DLD1 (cell line): ENCODE results near the gene NTRK2.

Experiments
- in situ Hi-C: cut with HindIII; loops from 2 replicates; pipeline ENCODE4 v1.10.0; 2017; ENCODE audit warnings: low sequenced_read_pairs

The NTRK2 gene

GRCh38 chr9:84775056-84775643 is 105.6 kb downstream of the NTRK2 start:
- in situ Hi-C loops = no loop called here

GRCh38 chr9:84778570-84778969 is 109.0 kb downstream of the NTRK2 start:
- in situ Hi-C loops = no loop called here

GRCh38 chr9:84779883-84780282 is 110.4 kb downstream of the NTRK2 start:
- in situ Hi-C loops = no loop called here

- in situ Hi-C loops = no loop called here
Observed at GRCh38 chr9:84780385-84780784, 110.9 kb downstream of the NTRK2 start.

- in situ Hi-C loops = no loop called here
Observed at GRCh38 chr9:84781458-84781857, 111.9 kb downstream of the NTRK2 start.

- in situ Hi-C loops = no loop called here
Observed at GRCh38 chr9:84781931-84782866, 112.7 kb downstream of the NTRK2 start.

- in situ Hi-C loops = no loop called here
Observed at GRCh38 chr9:84785792-84786547, 116.4 kb downstream of the NTRK2 start.

- in situ Hi-C loops = no loop called here
Observed at GRCh38 chr9:84788803-84789462, 119.4 kb downstream of the NTRK2 start.

- in situ Hi-C loops = no loop called here
Observed at GRCh38 chr9:84789463-84789830, 119.9 kb downstream of the NTRK2 start.

GRCh38 chr9:84791643-84792042 is 122.1 kb downstream of the NTRK2 start:
- in situ Hi-C loops = no loop called here

GRCh38 chr9:84793251-84793650 is 123.7 kb downstream of the NTRK2 start:
- in situ Hi-C loops = no loop called here

- in situ Hi-C loops = no loop called here
Observed at GRCh38 chr9:84794981-84795637, 125.6 kb downstream of the NTRK2 start.

GRCh38 chr9:84796404-84796803 is 126.9 kb downstream of the NTRK2 start:
- in situ Hi-C loops = no loop called here

GRCh38 chr9:84799251-84799650 is 129.7 kb downstream of the NTRK2 start:
- in situ Hi-C loops = no loop called here

GRCh38 chr9:84804951-84805694 is 135.6 kb downstream of the NTRK2 start:
- in situ Hi-C loops = no loop called here

- in situ Hi-C loops = no loop called here
Observed at GRCh38 chr9:84807431-84807830, 137.9 kb downstream of the NTRK2 start.

GRCh38 chr9:84807870-84808390 is 138.4 kb downstream of the NTRK2 start:
- in situ Hi-C loops = no loop called here

GRCh38 chr9:84808416-84808815 is 138.9 kb downstream of the NTRK2 start:
- in situ Hi-C loops = no loop called here

- in situ Hi-C loops = no loop called here
Observed at GRCh38 chr9:84811072-84811750, 141.7 kb downstream of the NTRK2 start.
